NCI-H510A (cell line): ENCODE measurements around the gene CIAPIN1.

Experiments used
- DNase-seq: peaks from one replicate; lab custom pipeline; 2025; lab: John Stamatoyannopoulos, UW

CIAPIN1 gene

GRCh38 chr16:57447186-57447962, at the start of gene CIAPIN1, which contains the start of gene COQ9:
TSS of gene CIAPIN1 (minus strand) at chr16:57447385. CDS start at chr16:57440928, 6,457 bp downstream.
TSS of gene COQ9 (plus strand) at chr16:57447479. CDS start at chr16:57447506, 27 bp downstream.
- DNase-seq = peak; percentile 94

GRCh38 chr16:57493767-57494166, 46.6 kb upstream of the CIAPIN1 start:
- no peak for DNase-seq

GRCh38 chr16:57489229-57489628, 42.0 kb upstream of the CIAPIN1 start:
- no peak for DNase-seq

GRCh38 chr16:57486858-57487834, 40.0 kb upstream of the CIAPIN1 start:
- DNase-seq = no peak

- DNase-seq = peak; percentile 71
These were observed 39.0 kb upstream of the CIAPIN1 start, which contains the start of gene DOK4 for GRCh38 chr16:57485916-57486857. TSS of gene DOK4 (minus strand) at chr16:57486493. CDS start at chr16:57479507, 6,986 bp downstream.

GRCh38 chr16:57485091-57485915, 38.1 kb upstream of the CIAPIN1 start:
- DNase-seq = no peak

- no peak for DNase-seq
These were observed 37.4 kb upstream of the CIAPIN1 start for GRCh38 chr16:57484515-57485005.

- DNase-seq = no peak
These were observed 36.7 kb upstream of the CIAPIN1 start for GRCh38 chr16:57483725-57484514.

GRCh38 chr16:57482845-57483545, 35.8 kb upstream of the CIAPIN1 start:
- DNase-seq = no peak

- DNase-seq = no peak
These were observed 34.2 kb upstream of the CIAPIN1 start for GRCh38 chr16:57481421-57481820.

GRCh38 chr16:57480754-57481230, 33.6 kb upstream of the CIAPIN1 start:
- no peak for DNase-seq

- DNase-seq = no peak
These were observed 33.0 kb upstream of the CIAPIN1 start for GRCh38 chr16:57479976-57480753.

GRCh38 chr16:57479205-57479975, 32.2 kb upstream of the CIAPIN1 start:
- DNase-seq = peak; percentile 62

- DNase-seq = no peak
These were observed 31.4 kb upstream of the CIAPIN1 start for GRCh38 chr16:57478396-57479204.

- no peak for DNase-seq
These were observed 30.5 kb upstream of the CIAPIN1 start for GRCh38 chr16:57477531-57478202.
